Endometrial microvascular endothelial cells (primary cell): Measurements from ENCODE around the gene SLC30A7. TPM values are rescaled to one million over a fixed set of nuclear protein-coding genes. Genes with fewer than 3 reads are reported as not detected.
"Not testable (repeated sequence)": the region's sequence is repeated elsewhere in the genome, so short reads cannot be mapped to it uniquely, and the experiment has no call there.

ENCODE experiments used
- in situ Hi-C: cut with HindIII; loops from 2 replicates; pipeline ENCODE4 v1.10.0; 2017; ENCODE audit warnings: low sequenced_read_pairs, low pct_unique_long_range_greater_than_20kb; ENCODE audit errors: inconsistent ontology term
- total RNA-seq: library from RNA; depleted of rRNA; stranded (reverse); fragments of >200 nt; gene quantifications from one replicate; pipeline ENCODE4 v1.2.3, GENCODE V29; 2015; ENCODE audit errors: inconsistent ontology term

The SLC30A7 gene
- total RNA-seq, 1 donor from 2014 or later = 43.2 TPM

GRCh38 chr1:100883963-100884362 is 11.9 kb upstream of the SLC30A7 start:
- in situ Hi-C loops = no loop called here

DNA sequence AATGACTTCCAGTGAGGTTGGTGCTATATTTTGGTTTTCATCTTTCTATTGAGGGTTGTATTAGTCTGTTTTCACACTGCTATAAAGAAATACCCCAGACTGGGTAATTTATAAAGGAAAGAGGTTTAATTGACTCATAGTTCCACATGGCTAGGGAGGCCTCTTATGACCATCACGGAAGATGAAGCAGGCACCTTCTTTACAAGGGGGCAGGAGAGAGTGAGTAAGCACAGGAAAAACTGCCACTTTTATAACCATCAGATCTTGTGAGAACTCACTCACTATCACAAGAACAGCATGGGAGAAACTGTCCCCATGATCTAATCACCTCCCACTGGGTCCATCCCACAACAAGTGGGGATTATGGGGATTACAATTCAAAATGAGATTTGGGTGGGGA is 6.9 kb upstream of the SLC30A7 start:
- in situ Hi-C loops = not testable (repeated sequence)

GRCh38 chr1:100889869-100890482 is 5.9 kb upstream of the SLC30A7 start:
- in situ Hi-C loops = not testable (repeated sequence)

DNA sequence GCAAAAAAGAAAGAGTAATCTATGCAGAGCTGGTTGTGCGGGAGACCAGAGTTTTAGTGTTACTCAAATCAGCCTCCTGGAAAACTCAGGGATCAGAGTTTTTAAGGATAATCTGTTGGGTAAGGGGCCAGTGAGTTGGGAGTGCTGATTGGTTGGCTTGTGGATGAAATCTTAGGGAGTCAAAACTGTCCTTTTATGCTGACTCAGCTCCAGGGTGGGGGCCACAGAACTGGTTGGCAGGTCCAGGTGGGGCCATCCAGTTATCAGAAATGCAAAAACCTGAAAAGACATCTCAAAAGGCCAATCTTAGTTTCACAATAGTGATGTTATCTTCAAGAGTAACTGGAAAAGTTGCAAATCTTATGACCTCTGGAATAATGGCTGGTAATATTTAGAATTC is 4.5 kb upstream of the SLC30A7 start:
- in situ Hi-C loops = no loop called here

DNA sequence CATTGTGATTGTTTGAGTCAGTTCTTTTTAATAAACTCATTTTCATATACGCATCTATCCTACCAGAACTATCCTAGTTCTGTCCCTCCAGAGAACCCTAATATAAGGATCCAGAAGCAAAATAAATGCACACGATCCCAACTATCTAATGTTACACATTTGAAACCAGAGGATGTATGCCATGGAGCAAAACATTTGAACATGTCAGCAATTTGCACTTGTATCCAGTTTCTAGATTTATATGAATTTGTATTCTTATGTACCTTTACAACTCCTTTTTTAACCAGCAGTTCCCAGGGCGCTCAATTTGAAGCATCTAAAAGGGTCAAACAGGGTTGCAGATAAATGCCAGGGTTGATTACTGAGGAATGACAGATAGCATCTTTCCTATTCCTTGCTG is 3.3 kb upstream of the SLC30A7 start:
- in situ Hi-C loops = no loop called here

GRCh38 chr1:100893718-100894117 is 2.2 kb upstream of the SLC30A7 start:
- in situ Hi-C loops = no loop called here

DNA sequence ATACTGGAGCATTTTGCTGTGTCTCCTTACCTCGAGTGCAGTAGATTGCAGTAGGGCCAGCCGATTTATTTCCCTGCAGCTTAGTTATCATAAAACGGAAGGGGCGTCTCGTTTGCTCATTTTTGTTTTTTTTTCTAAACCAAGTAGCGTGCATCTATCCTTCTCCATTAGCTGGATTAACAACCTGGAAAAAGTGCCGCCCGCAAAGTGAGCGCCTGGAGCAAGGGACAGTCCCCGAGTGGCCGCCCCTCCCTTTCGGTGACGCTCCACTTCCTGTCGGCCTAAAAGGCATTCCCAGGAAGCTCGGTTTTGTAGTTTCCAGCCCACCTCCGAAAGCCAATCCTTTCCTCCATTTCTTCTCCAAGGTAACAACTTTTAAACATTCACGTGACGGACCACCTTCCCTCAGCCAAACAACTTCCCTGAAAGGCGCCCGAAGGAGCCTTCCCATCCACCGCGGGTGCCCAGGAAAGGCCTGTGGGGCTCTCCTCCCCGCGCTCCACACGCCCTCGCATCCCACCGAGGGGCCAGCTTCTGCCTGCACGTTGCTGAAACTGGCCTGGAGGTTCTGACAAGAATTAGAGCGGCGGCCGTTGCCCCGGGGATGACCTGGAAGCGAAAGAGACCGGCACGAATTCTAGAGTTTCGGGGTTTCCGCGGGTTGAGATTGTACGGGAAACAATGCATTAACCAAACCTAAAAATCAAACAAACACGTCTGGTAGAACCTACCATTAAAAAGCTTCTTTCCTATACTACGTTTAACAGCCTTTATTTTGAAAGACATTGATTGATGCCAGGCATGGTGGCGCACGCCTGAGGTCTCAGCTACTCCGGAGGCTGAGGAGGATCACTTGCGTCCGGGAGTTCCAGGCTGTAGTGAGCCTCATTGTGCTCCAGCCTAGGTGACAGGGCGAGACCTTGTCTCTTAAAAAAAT is 1.0 kb upstream of the SLC30A7 start, which contains the start of gene EXTL2:
TSS of gene EXTL2 (minus strand) at position 240 of the 937 bp plus-strand sequence. CDS start 6,085 bp downstream, outside the sequence.
- in situ Hi-C loops = no loop called here

- in situ Hi-C loops = no loop called here
These were observed 642 bp downstream of the SLC30A7 start for GRCh38 chr1:100896481-100896982.

DNA sequence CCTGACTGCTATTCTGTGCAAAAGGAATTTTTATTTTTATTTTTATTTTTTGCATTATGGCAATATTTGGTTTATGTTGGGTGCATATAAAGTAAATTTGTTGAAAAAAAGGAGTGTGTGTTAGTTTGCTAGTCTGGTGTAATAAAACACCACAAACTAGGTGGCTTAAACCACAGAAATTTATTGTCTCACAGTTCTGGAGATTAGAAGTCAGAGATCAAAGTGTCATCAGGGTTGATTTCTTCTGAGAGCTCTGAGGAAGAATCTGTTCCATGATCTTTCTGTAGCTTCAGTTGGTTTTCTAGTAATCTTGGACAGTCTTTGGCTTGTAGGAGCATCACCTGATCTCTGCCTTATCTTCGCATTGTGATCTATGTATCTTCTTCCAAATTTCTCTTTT is 6.5 kb downstream of the SLC30A7 start:
- in situ Hi-C loops = no loop called here

GRCh38 chr1:100903777-100904176 is 7.9 kb downstream of the SLC30A7 start:
- in situ Hi-C loops = no loop called here

GRCh38 chr1:100904528-100904927 is 8.6 kb downstream of the SLC30A7 start:
- in situ Hi-C loops = no loop called here

DNA sequence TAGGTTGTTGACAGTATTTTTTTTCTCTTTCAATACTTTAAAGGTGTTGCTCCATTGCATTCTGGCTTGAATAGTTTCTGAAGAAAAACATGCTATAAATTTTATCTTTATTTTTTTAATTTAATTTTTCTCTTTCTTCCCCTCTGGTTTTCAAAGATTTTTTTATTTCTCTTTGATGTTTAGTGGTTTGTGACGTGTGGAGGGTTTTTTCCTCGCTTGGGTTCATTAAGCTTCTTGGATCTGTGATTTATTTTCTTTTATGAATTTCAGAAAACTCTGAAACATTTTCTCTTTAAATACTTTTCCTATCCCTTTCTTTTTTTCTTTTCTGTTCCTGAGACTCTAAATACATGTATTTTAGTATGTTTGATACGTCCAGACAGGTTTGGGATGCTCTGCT is 9.3 kb downstream of the SLC30A7 start:
- in situ Hi-C loops = no loop called here

GRCh38 chr1:100907887-100908286 is 12.0 kb downstream of the SLC30A7 start:
- in situ Hi-C loops = no loop called here

- in situ Hi-C loops = no loop called here
These were observed 13.1 kb downstream of the SLC30A7 start for GRCh38 chr1:100909018-100909417.

GRCh38 chr1:100912019-100912418 is 16.1 kb downstream of the SLC30A7 start:
- in situ Hi-C loops = no loop called here

DNA sequence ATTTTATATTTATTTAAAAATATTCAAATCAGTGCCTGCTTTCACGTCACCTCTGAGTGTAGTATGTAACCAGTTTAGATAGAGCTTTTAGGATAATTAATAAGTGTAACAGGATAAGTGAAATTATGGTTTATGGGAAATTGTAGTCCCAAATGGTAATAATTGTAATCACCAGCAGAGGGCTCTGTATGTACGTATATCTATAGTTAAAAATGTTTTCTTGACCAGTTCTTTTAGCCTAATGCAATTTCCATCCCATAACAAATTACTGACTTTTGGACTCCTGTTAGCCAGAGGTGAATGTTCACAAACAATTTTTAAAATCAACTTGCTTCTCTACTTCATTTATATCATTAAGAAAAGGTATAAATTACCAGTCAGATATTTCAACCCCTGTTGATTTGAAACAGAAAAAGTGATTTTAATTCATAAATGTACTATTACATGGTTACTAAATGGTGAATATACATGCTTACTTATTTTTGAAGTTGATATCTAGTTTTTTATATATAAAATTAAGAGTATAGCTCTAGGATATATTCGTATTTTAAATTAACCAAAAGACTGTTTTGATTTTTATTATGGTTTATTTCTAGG is 25.3 kb downstream of the SLC30A7 start:
- in situ Hi-C loops = no loop called here

DNA sequence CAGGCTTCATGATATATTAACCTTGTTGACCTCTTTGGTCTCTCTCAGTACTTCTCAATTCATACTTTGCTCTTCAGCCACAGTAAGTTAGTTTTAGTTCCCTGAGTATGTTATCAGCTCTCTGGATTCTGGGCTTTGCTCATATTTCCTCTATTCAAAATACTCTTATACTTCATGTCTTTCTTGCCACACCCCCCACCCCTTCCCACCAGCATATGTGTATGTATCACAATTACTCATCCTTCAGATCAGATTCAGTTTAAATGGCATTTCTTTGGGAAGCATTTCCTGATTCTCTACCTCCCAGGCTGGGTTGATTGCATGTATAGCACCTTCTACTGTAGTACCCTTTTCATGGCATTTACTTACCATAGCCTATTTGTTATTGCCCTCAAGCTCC is 28.3 kb downstream of the SLC30A7 start:
- in situ Hi-C loops = no loop called here

DNA sequence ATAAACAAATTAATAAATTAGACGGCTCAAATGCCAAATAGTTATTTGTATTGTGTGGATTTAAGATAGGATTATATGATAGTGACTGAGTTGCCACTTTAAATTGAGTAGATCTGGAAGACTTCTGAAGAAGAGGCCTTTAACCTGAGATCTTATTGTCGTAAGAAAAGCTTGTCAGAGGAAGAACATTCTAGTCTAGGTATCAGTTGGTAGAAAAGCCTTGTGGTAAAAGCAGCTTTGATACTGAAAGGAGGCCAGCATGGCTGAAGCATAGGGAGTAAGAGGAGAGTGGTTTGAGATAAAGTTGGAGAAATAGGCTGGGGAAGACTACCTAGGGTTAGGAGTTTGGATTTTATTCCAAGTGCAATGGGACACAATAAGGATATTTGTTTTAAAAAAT is 29.1 kb downstream of the SLC30A7 start:
- in situ Hi-C loops = loop anchor here (25.0 kb wide), 1 partner anchor 212 kb away; no protein-coding TSS in a partner anchor

DNA sequence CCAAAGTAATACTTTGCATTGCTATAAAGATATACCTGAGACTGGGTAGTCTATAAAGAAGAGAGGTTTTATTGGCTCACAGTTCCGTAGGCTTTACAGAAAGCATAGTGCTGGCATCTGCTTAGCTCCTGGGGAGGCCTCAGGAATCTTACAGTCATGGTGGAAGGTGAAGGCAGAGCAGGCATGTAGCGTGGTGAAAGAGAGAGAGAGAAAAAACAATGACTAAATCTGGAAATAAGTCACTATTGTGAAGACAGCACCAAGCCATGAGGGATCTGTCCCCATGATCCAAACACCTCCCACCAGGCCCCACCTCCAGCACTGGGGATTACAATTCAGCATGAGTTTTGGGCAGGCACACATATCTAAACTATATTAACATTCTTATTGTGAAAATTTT is 30.4 kb downstream of the SLC30A7 start:
- in situ Hi-C loops = loop anchor here (25.0 kb wide), 1 partner anchor 211 kb away; no protein-coding TSS in a partner anchor
